A549 (cell line): ENCODE measurements around the gene OAS1. TPM values are rescaled to one million over a fixed set of nuclear protein-coding genes. Genes with fewer than 3 reads are reported as not detected.

Source experiments
- ATAC-seq, 2 experiments: fragments of 200-7000 bp in 1 of 2; fragments of >200 bp in 1 of 2; cut with Nextera tagmentation in 1 of 2; cut with Tn5 transposase in 1 of 2; 3 replicates each; pipeline versions ENCODE4 v1.8.0 to v1.9.1; 2018 to 2020; ENCODE audit warnings: mild to moderate bottlenecking in 1 of 2, moderate library complexity in 1 of 2
- CTCF ChIA-PET: fragments of 300-600 bp; sonication (Branson Sonifier 250); formaldehyde crosslinking; extraction: SDS; loops from one replicate; lab custom pipeline; 2021; ENCODE audit warnings: antibody characterized with exemption, inconsistent platforms; lab: Yijun Ruan, JAX
- POLR2A ChIA-PET: fragments of 350-600 bp; formaldehyde crosslinking; extraction: SDS; loops from one replicate; lab custom pipeline; 2021; ENCODE audit warnings: antibody characterized with exemption, inconsistent platforms; lab: Yijun Ruan, JAX
- DNase-seq, 2 experiments: peaks; one replicate each; pipeline versions ENCODE4 v3.0.0 to v3.0.0-alpha.2; 2011 to 2016; ENCODE audit warnings: low read depth in 1 of 2, low spot score in 1 of 2
- FAIRE-seq: peaks from 2 replicates; lab custom pipeline; 2011; peaks lifted over from hg19 to GRCh38; lab: Jason Lieb, UNC
- H3K27ac ChIP-seq, 2 experiments: fragments of >200 bp; sonication (Bioruptor Twin); formaldehyde crosslinking; 3 replicates each; pipeline ENCODE4 v1.5.1; 2016 to 2017
- H3K4me1 ChIP-seq: fragments of >200 bp; sonication (Bioruptor Twin); formaldehyde crosslinking; 3 replicates; pipeline ENCODE4 v1.6.1; 2016
- H3K4me2 ChIP-seq: fragments of >200 bp; sonication (Bioruptor Twin); formaldehyde crosslinking; 3 replicates; pipeline ENCODE4 v1.6.1; 2016
- H3K4me3 ChIP-seq: fragments of >200 bp; sonication (Bioruptor Twin); formaldehyde crosslinking; 3 replicates; pipeline ENCODE4 v1.5.1; 2016
- H3K9me3 ChIP-seq: fragments of >200 bp; sonication (Bioruptor Twin); formaldehyde crosslinking; 3 replicates; pipeline ENCODE4 v1.6.1; 2016
- ATOH8 ChIP-seq: fragments of 250-450 bp; sonication (Bioruptor Pico); IDR thresholded peaks from 2 replicates; pipeline ENCODE4 v1.5.0; 2020; ENCODE audit warnings: low read depth, mild to moderate bottlenecking, moderate library complexity
- CBX2 ChIP-seq: fragments of 200-600 bp; sonication (generic); IDR thresholded peaks from 2 replicates; pipeline ENCODE4 v1.6.1; 2016; ENCODE audit warnings: low read depth, mild to moderate bottlenecking, borderline replicate concordance
- CEBPB ChIP-seq, 2 experiments: fragments of >200 bp in 1 of 2; sonication (Bioruptor Twin) in 1 of 2; formaldehyde crosslinking in 1 of 2; IDR thresholded peaks; 2 replicates each; pipeline ENCODE4 v1.6.1; 2012 to 2016
- CHD2 ChIP-seq: fragments of 150-350 bp; IDR thresholded peaks from 2 replicates; pipeline ENCODE4 v1.6.1; 2014; ENCODE audit warnings: low read length; ENCODE audit not compliant: partially characterized antibody
- CHD4 ChIP-seq: fragments of 200-600 bp; sonication (generic); IDR thresholded peaks from 2 replicates; pipeline ENCODE4 v1.6.1; 2016; ENCODE audit warnings: antibody characterized with exemption, mild to moderate bottlenecking, borderline replicate concordance
- CTCF ChIP-seq: fragments of >200 bp; sonication (Bioruptor Twin); formaldehyde crosslinking; IDR thresholded peaks from 3 replicates; pipeline ENCODE4 v1.5.1; 2016
- EHMT2 ChIP-seq: fragments of 200-600 bp; sonication (generic); IDR thresholded peaks from 2 replicates; pipeline ENCODE4 v1.6.1; 2016; ENCODE audit warnings: antibody characterized with exemption, low read depth, mild to moderate bottlenecking, moderate library complexity
- ESRRA ChIP-seq: fragments of 150-350 bp; IDR thresholded peaks from 2 replicates; pipeline ENCODE4 v1.6.1; 2014; ENCODE audit warnings: mild to moderate bottlenecking, low read length, borderline replicate concordance
- FOSL2 ChIP-seq, 2 experiments: fragments of 450-650 bp in 1 of 2; fragments of >200 bp in 1 of 2; sonication (Bioruptor Twin) in 1 of 2; formaldehyde crosslinking; IDR thresholded peaks; 2 replicates each; pipeline versions ENCODE4 v1.5.0 to v1.6.1; 2016 to 2020; ENCODE audit warnings: mild to moderate bottlenecking in 1 of 2, moderate library complexity in 1 of 2
- FOXS1 ChIP-seq: fragments of 250-450 bp; sonication (Bioruptor Pico); IDR thresholded peaks from 2 replicates; pipeline ENCODE4 v1.5.0; 2020; ENCODE audit warnings: mild to moderate bottlenecking, moderate library complexity
- GATA3 ChIP-seq: IDR thresholded peaks from 2 replicates; pipeline ENCODE4 v1.6.1; 2012; ENCODE audit warnings: borderline replicate concordance
- HEYL ChIP-seq: fragments of 250-450 bp; sonication (Bioruptor Pico); IDR thresholded peaks from 2 replicates; pipeline ENCODE4 v1.8.0; 2021; ENCODE audit warnings: mild to moderate bottlenecking, moderate library complexity
- HOXA7 ChIP-seq: fragments of 250-450 bp; sonication (Bioruptor Pico); IDR thresholded peaks from 2 replicates; pipeline ENCODE4 v1.5.0; 2020; ENCODE audit warnings: mild to moderate bottlenecking, moderate library complexity
- HOXB5 ChIP-seq: fragments of 250-450 bp; sonication (Bioruptor Pico); IDR thresholded peaks from 2 replicates; pipeline ENCODE4 v1.5.0; 2020; ENCODE audit warnings: mild to moderate bottlenecking, moderate library complexity
- KDM1A ChIP-seq: fragments of 200-600 bp; sonication (generic); IDR thresholded peaks from 2 replicates; pipeline ENCODE4 v1.6.1; 2016; ENCODE audit warnings: low read depth, mild to moderate bottlenecking
- KDM5A ChIP-seq: fragments of 200-600 bp; sonication (generic); IDR thresholded peaks from 2 replicates; pipeline ENCODE4 v1.6.1; 2016; ENCODE audit warnings: antibody characterized with exemption, mild to moderate bottlenecking
- MAFK ChIP-seq: fragments of 450-650 bp; IDR thresholded peaks from 2 replicates; pipeline ENCODE4 v1.6.1; 2014; ENCODE audit not compliant: partially characterized antibody
- MAZ ChIP-seq: fragments of 150-350 bp; IDR thresholded peaks from 2 replicates; pipeline ENCODE4 v1.6.1; 2014; ENCODE audit warnings: antibody characterized with exemption, low read depth, low read length, borderline replicate concordance
- NFE2L2 ChIP-seq: fragments of 150-350 bp; conservative IDR thresholded peaks from 2 replicates; pipeline ENCODE4 v1.6.1; 2014; ENCODE audit warnings: low read length
- POLR2A ChIP-seq: IDR thresholded peaks from 2 replicates; pipeline ENCODE4 v1.6.1; 2012; ENCODE audit warnings: mild to moderate bottlenecking, low read length
- RARB ChIP-seq: fragments of 250-450 bp; sonication (Bioruptor Pico); IDR thresholded peaks from 2 replicates; pipeline ENCODE4 v1.8.0; 2021; ENCODE audit warnings: mild to moderate bottlenecking, moderate library complexity
- RFX5 ChIP-seq: fragments of 450-650 bp; IDR thresholded peaks from 2 replicates; pipeline ENCODE4 v1.7.1; 2014; ENCODE audit warnings: antibody characterized with exemption, mild to moderate bottlenecking, moderate library complexity
- RNF2 ChIP-seq: fragments of 200-600 bp; sonication (generic); IDR thresholded peaks from 2 replicates; pipeline ENCODE4 v1.6.1; 2016; ENCODE audit warnings: low read depth, mild to moderate bottlenecking, antibody characterized with exemption, moderate library complexity, borderline replicate concordance
- TFCP2L1 ChIP-seq: fragments of 250-450 bp; sonication (Bioruptor Pico); IDR thresholded peaks from 2 replicates; pipeline ENCODE4 v1.5.0; 2021; ENCODE audit warnings: mild to moderate bottlenecking
- TP53 ChIP-seq: fragments of 250-450 bp; sonication (Bioruptor Pico); IDR thresholded peaks from 2 replicates; pipeline ENCODE4 v1.5.0; 2021; ENCODE audit warnings: mild to moderate bottlenecking, moderate library complexity
- ZC3H11A ChIP-seq: fragments of 450-650 bp; IDR thresholded peaks from 2 replicates; pipeline ENCODE4 v1.6.1; 2014; ENCODE audit warnings: antibody characterized with exemption, mild to moderate bottlenecking
- ZSCAN20 ChIP-seq: fragments of 250-450 bp; sonication (Bioruptor Pico); IDR thresholded peaks from 2 replicates; pipeline ENCODE4 v1.8.0; 2022; ENCODE audit warnings: mild to moderate bottlenecking, moderate library complexity
- WGBS: methylation state at CpG from one replicate; pipeline ENCODE4 v1.1.6; 2017; ENCODE audit errors: missing lambda C conversion rate; 5-methylcytosine and 5-hydroxymethylcytosine counted together
- polyA plus RNA-seq, 4 experiments: library from polyadenylated mRNA; depleted of rRNA in 3 of 4; stranded (reverse); fragments of >200 nt; fragmentation: RNase III in 1 of 4; extraction: RNeasy Plus Mini Kit Qiagen cat#74134 plus additional on column Dnase treatment in 1 of 4; gene quantifications; 2 replicates in 3 of 4; 3 replicates in 1 of 4; pipeline ENCODE4 v1.2.3, GENCODE V29; 2011 to 2017
- TF ChIP-seq, protein P1 (sequence below): fragments of 150-350 bp; IDR thresholded peaks from 2 replicates; pipeline ENCODE4 v1.6.1; 2014; ENCODE audit warnings: low read depth, mild to moderate bottlenecking, low read length
- TF ChIP-seq, protein P2 (sequence below): IDR thresholded peaks from 2 replicates; pipeline ENCODE4 v1.6.1; 2012; ENCODE audit warnings: low read depth, borderline replicate concordance

Gene OAS1
- polyA plus RNA-seq, 2 of the 4 experiments (the other 2 are of a cell fraction) = 52.8 to 63.6 TPM

DNA sequence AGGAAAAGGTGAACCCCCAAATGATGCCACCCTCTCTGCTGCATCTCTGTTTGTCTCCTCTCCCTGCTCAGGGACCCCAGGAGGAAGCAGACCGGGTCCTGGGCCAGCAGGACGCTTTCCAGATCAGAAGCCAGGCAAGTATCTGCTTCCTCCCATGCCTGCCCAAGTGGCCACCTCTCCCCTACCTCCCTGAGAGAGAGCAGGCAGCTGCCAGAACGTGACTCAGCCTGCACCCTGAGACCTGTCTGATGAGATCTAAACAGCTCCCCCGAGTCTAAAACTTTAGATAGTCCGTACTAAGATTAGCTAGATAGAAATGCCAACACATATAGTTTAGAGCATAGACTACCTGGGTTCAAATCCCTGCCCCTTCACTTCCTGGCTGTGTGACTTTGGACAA lies 31.2 kb upstream of the OAS1 start (continued):
- TF ChIP-seq ESRRA (no peak), POLR2A (no peak), GATA3 (no peak), HEYL (CRISPR knock-in tag) (no peak), MAZ (no peak), ZC3H11A (no peak), FOXS1 (no peak), RNF2 (no peak), FOSL2 (IDR thresholded peaks at IDR 0.05) (no peak), FOSL2 (CRISPR knock-in tag; IDR thresholded peaks at IDR 0.05) (no peak), TFCP2L1 (CRISPR knock-in tag) (no peak)
- TF ChIP-seq, all 56 proteins: peak for 0

GRCh38 chr12:112876506-112876905 lies 30.3 kb upstream of the OAS1 start:
- TF ChIP-seq, protein P1, sequence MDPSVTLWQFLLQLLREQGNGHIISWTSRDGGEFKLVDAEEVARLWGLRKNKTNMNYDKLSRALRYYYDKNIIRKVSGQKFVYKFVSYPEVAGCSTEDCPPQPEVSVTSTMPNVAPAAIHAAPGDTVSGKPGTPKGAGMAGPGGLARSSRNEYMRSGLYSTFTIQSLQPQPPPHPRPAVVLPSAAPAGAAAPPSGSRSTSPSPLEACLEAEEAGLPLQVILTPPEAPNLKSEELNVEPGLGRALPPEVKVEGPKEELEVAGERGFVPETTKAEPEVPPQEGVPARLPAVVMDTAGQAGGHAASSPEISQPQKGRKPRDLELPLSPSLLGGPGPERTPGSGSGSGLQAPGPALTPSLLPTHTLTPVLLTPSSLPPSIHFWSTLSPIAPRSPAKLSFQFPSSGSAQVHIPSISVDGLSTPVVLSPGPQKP = no peak
- TF ChIP-seq EHMT2 = no peak
- TF ChIP-seq CBX2 = no peak
- TF ChIP-seq, protein P2, sequence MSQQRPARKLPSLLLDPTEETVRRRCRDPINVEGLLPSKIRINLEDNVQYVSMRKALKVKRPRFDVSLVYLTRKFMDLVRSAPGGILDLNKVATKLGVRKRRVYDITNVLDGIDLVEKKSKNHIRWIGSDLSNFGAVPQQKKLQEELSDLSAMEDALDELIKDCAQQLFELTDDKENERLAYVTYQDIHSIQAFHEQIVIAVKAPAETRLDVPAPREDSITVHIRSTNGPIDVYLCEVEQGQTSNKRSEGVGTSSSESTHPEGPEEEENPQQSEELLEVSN = no peak
- TF ChIP-seq GATA3 = no peak
- TF ChIP-seq CHD2 = no peak
- no peak for TF ChIP-seq KDM5A
- no peak for TF ChIP-seq KDM1A
- TF ChIP-seq TFCP2L1 (CRISPR knock-in tag) = no peak
- no peak for TF ChIP-seq HOXB5 (CRISPR knock-in tag)
- TF ChIP-seq RNF2 = no peak
- TF ChIP-seq CEBPB (IDR thresholded peaks at IDR 0.05) = no peak
- TF ChIP-seq CTCF = no peak
- no peak for TF ChIP-seq RFX5
- no peak for TF ChIP-seq TP53 (CRISPR knock-in tag)
- H3K4me1 ChIP-seq = peaks cover 10% of the 10 kb centered on the region
- ATAC-seq = no peak
- DNase-seq = no peak
- no peak overlapping the region for H3K4me3 ChIP-seq
- CTCF ChIA-PET = interaction anchor here (1.0 to 2.2 kb wide), 2 partner anchors 8 to 14 kb away, joined by 3 to 5 read pairs; no protein-coding TSS in a partner anchor
- no peak overlapping the region for H3K4me2 ChIP-seq
- 88% methylated on average over 11 of the region's 11 CpGs for WGBS
- no peaks in the 10 kb centered on the region for H3K9me3 ChIP-seq
- no peak for FAIRE-seq
- peak overlapping the region in 1 of 2 experiments; percentile 65; a peak in 3 of 6 replicates for H3K27ac ChIP-seq
- POLR2A ChIA-PET = no interaction called here

DNA sequence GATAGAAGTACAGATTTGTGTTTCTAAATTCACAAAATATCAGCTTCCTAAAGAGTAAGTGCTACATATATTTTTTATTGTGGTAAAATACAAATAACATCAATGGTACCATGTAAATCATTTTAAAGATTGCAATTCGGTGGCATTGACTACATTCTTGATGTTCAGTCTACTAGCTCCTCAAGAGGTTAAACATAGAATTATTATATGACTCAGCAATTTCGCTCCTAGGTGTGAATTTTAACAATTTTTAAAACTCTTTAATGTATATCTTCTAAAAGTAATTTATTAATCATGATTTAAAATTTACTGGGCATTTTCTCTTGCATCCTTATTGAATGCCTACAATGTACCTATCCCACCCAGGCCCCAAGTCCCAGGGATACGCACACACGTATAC lies 29.8 kb upstream of the OAS1 start:
- ChIA-PET CTCF (interaction anchor here (2.0 to 2.2 kb wide), 2 partner anchors 13 to 20 kb away, joined by 5 read pairs; no protein-coding TSS in a partner anchor), POLR2A (no interaction called here)
- 72% methylated on average over 4 of the region's 4 CpGs for WGBS
- no peak overlapping the region for H3K4me2 ChIP-seq
- DNase-seq (no peak), FAIRE-seq (no peak), ATAC-seq (no peak)
- no peak overlapping the region for H3K4me3 ChIP-seq
- peak overlapping the region in 1 of 2 experiments; percentile 65; a peak in 3 of 6 replicates for H3K27ac ChIP-seq
- no peaks in the 10 kb centered on the region for H3K9me3 ChIP-seq
- no peak for TF ChIP-seq HOXA7 (CRISPR knock-in tag)
- TF ChIP-seq FOSL2 (IDR thresholded peaks at IDR 0.05) = no peak
- TF ChIP-seq FOSL2 (CRISPR knock-in tag; IDR thresholded peaks at IDR 0.05) = no peak
- TF ChIP-seq RARB (CRISPR knock-in tag) = no peak
- TF ChIP-seq ATOH8 = no peak
- peak; percentile 96 for TF ChIP-seq MAFK
- no peak for TF ChIP-seq CHD4
- TF ChIP-seq, protein P2 = no peak
- TF ChIP-seq NFE2L2 = peak; percentile 85
- no peak for TF ChIP-seq ZSCAN20 (CRISPR knock-in tag)
- peaks cover 10% of the 10 kb centered on the region for H3K4me1 ChIP-seq
